GM12878 (cell line): ENCODE measurements around the gene FEN1. TPM values are rescaled to one million over a fixed set of nuclear protein-coding genes. Genes with fewer than 3 reads are reported as not detected.

Experiments used
- ATF2 ChIP-seq: IDR thresholded peaks from 2 replicates; pipeline ENCODE4 v1.6.1; 2012; ENCODE audit warnings: low read length, inconsistent platforms
- BCL3 ChIP-seq: IDR thresholded peaks from 2 replicates; pipeline ENCODE4 v1.6.1; 2011; ENCODE audit warnings: borderline replicate concordance, low read depth, mild to moderate bottlenecking, moderate library complexity, low read length; ENCODE audit not compliant: insufficient read depth, poor library complexity, severe bottlenecking
- CHD4 ChIP-seq: fragments of 200-600 bp; sonication (generic); IDR thresholded peaks from 2 replicates; pipeline ENCODE4 v1.6.1; 2016; ENCODE audit warnings: mild to moderate bottlenecking
- EGR1 ChIP-seq, 2 experiments: IDR thresholded peaks; 1 replicate in 1 of 2; 2 replicates in 1 of 2; pipeline ENCODE4 v1.6.1; 2011 to 2012; ENCODE audit warnings: low read depth in 2 of 2, low read length in 2 of 2, borderline replicate concordance in 1 of 2, mild to moderate bottlenecking in 1 of 2, moderate library complexity in 1 of 2
- KDM1A ChIP-seq: fragments of 200-600 bp; sonication (generic); IDR thresholded peaks from 2 replicates; pipeline ENCODE4 v1.6.1; 2016; ENCODE audit warnings: borderline replicate concordance
- POLR2AphosphoS5 ChIP-seq: IDR thresholded peaks from 2 replicates; pipeline ENCODE4 v1.6.1; 2011; ENCODE audit warnings: mild to moderate bottlenecking, low read length, inconsistent platforms
- PRDM15 ChIP-seq: fragments of 450-650 bp; formaldehyde crosslinking; IDR thresholded peaks from 2 replicates; pipeline ENCODE4 v1.4.0; 2020; ENCODE audit warnings: mild to moderate bottlenecking, moderate library complexity
- SMAD5 ChIP-seq: IDR thresholded peaks from 2 replicates; pipeline ENCODE4 v1.6.1; 2016; ENCODE audit warnings: antibody characterized with exemption, low read depth
- polyA plus RNA-seq, 11 experiments: library from polyadenylated mRNA; depleted of rRNA in 4 of 11; unstranded in 6 of 11; stranded (reverse) in 5 of 11; fragments of >200 nt; fragmentation: Nextera tagmentation in 4 of 11; fragmentation: Illumina TruSeq in 1 of 11; extraction: Ambion mirVana in 4 of 11; extraction: Trizol in 1 of 11; gene quantifications; 1 replicate in 1 of 11; 2 replicates in 10 of 11; pipeline versions ENCODE4 v1.2.1 to v1.2.3, GENCODE V29; 2011 to 2016; ENCODE audit warnings: inconsistent platforms in 2 of 11, missing spikeins in 2 of 11, low read depth in 1 of 11
- total RNA-seq, 4 experiments: library from RNA; depleted of rRNA in 3 of 4; stranded (reverse); fragments of >200 nt in 3 of 4; fragmentation: Illumina TruSeq in 1 of 4; extraction: Trizol in 1 of 4; gene quantifications; 2 replicates each; pipeline versions ENCODE4 v1.2.1 to v1.2.3, GENCODE V29; 2013 to 2021

Gene FEN1
- total and polyA plus RNA-seq, 10 of the 15 experiments (the other 5 are each of a cell fraction or from before 2014, with no cell fraction given) = 54.8 to 282 (median 125) TPM

GRCh38 chr11:61812736-61813411 lies 20.2 kb downstream of the FEN1 start (continued):
- TF ChIP-seq EGR1 (IDR thresholded peaks at IDR 0.05; ENCODE audit: borderline replicate concordance in 1 of 2, low read depth in 2 of 2, low read length in 2 of 2) (no peak), BCL3 (no peak), POLR2AphosphoS5 (no peak), PRDM15 (CRISPR knock-in tag) (no peak), SMAD5 (no peak), KDM1A (no peak), ATF2 (no peak), CHD4 (no peak)
